ENCODE data around the gene SNX20.

DNA sequence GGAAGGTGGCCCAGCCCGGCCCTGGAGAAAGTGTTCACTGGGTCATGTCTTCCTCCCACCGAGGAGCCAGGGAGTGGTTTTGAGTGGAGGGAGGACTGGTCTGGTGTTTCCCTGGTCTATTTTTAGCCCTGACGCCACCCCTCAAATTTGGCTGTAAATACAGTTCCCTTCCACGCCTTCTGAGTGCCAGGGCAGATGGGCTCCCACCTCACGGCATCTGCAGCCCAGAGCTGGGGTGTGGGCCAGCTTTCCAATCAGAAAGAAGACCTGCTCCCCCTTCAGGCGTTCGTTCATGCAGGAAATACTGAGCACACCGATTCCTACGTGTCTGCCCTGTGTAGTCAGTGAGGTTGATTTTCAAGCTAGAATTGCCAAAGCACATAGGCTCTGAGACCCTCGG is 53.7 kb downstream of the SNX20 start:
- no peak for TF ChIP-seq TAF1 (IDR thresholded peaks at IDR 0.05; ENCODE audit: borderline replicate concordance, insufficient read depth, low read length)
- TF ChIP-seq, protein P1, sequence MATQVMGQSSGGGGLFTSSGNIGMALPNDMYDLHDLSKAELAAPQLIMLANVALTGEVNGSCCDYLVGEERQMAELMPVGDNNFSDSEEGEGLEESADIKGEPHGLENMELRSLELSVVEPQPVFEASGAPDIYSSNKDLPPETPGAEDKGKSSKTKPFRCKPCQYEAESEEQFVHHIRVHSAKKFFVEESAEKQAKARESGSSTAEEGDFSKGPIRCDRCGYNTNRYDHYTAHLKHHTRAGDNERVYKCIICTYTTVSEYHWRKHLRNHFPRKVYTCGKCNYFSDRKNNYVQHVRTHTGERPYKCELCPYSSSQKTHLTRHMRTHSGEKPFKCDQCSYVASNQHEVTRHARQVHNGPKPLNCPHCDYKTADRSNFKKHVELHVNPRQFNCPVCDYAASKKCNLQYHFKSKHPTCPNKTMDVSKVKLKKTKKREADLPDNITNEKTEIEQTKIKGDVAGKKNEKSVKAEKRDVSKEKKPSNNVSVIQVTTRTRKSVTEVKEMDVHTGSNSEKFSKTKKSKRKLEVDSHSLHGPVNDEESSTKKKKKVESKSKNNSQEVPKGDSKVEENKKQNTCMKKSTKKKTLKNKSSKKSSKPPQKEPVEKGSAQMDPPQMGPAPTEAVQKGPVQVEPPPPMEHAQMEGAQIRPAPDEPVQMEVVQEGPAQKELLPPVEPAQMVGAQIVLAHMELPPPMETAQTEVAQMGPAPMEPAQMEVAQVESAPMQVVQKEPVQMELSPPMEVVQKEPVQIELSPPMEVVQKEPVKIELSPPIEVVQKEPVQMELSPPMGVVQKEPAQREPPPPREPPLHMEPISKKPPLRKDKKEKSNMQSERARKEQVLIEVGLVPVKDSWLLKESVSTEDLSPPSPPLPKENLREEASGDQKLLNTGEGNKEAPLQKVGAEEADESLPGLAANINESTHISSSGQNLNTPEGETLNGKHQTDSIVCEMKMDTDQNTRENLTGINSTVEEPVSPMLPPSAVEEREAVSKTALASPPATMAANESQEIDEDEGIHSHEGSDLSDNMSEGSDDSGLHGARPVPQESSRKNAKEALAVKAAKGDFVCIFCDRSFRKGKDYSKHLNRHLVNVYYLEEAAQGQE (IDR thresholded peaks at IDR 0.05; ENCODE audit: insufficient read depth in 1 of 2, low read depth in 2 of 2, low read length in 2 of 2): no peak
- TF ChIP-seq POLR2AphosphoS5 (IDR thresholded peaks at IDR 0.05; ENCODE audit: low read depth, low read length): no peak
- no peak for TF ChIP-seq SIN3A (IDR thresholded peaks at IDR 0.05; ENCODE audit: borderline replicate concordance, insufficient read depth, low read length)

Data from PFSK-1 (cell line).